GM23338 (cell line): ENCODE measurements around the gene SLC25A17. TPM values are rescaled to one million over a fixed set of nuclear protein-coding genes. Genes with fewer than 3 reads are reported as not detected.
"Not testable (repeated sequence)": the region's sequence is repeated elsewhere in the genome, so short reads cannot be mapped to it uniquely, and the experiment has no call there.

ENCODE experiments used
- ATAC-seq: fragments of 200-7000 bp; cut with Tn5 transposase; 3 replicates; pipeline ENCODE4 v1.9.1; 2020
- DNase-seq: peaks from one replicate; pipeline ENCODE4 v3.0.0-alpha.2; 2015; ENCODE audit warnings: low spot score
- H2AFZ ChIP-seq: fragments of 200-600 bp; sonication (generic); 2 replicates; pipeline ENCODE4 v1.8.0; 2016; ENCODE audit warnings: antibody characterized with exemption, mild to moderate bottlenecking, moderate library complexity
- H3F3A ChIP-seq: fragments of 200-600 bp; sonication (generic); replicated peaks from 2 replicates; pipeline ENCODE4 v1.8.0; 2017; ENCODE audit warnings: antibody characterized with exemption, mixed run types, low read depth
- H3K27ac ChIP-seq: fragments of 200-600 bp; sonication (generic); 2 replicates; pipeline ENCODE4 v1.6.1; 2016; ENCODE audit warnings: low read depth
- H3K27me3 ChIP-seq: fragments of 200-600 bp; sonication (generic); 2 replicates; pipeline ENCODE4 v1.8.0; 2016; ENCODE audit warnings: mild to moderate bottlenecking, mixed run types, moderate library complexity; ENCODE audit not compliant: insufficient read depth
- H3K36me3 ChIP-seq: fragments of 200-600 bp; sonication (generic); 2 replicates; pipeline ENCODE4 v1.8.0; 2016; ENCODE audit warnings: mild to moderate bottlenecking; ENCODE audit not compliant: insufficient read depth
- H3K4me1 ChIP-seq: fragments of 200-600 bp; sonication (generic); 2 replicates; pipeline ENCODE4 v1.8.0; 2016; ENCODE audit warnings: mild to moderate bottlenecking, moderate library complexity; ENCODE audit not compliant: insufficient read depth
- H3K4me2 ChIP-seq: fragments of 200-600 bp; sonication (generic); 2 replicates; pipeline ENCODE4 v1.7.1; 2017; ENCODE audit warnings: mixed run types
- H3K4me3 ChIP-seq: fragments of 200-600 bp; sonication (generic); 2 replicates; pipeline ENCODE4 v1.6.1; 2016; ENCODE audit warnings: mixed run types
- H3K79me2 ChIP-seq: fragments of 200-600 bp; sonication (generic); replicated peaks from 2 replicates; pipeline ENCODE4 v1.8.0; 2017; ENCODE audit warnings: mild to moderate bottlenecking; ENCODE audit not compliant: insufficient read depth
- H3K9me2 ChIP-seq: fragments of 200-600 bp; sonication (generic); 2 replicates; pipeline ENCODE4 v1.8.0; 2017; ENCODE audit not compliant: insufficient read depth
- H4K20me1 ChIP-seq: fragments of 200-600 bp; sonication (generic); replicated peaks from 2 replicates; pipeline ENCODE4 v1.8.0; 2017; ENCODE audit warnings: mild to moderate bottlenecking; ENCODE audit not compliant: insufficient read depth
- H3K27ac Mint-ChIP-seq: 2 replicates; pipeline ENCODE4 v1.8.0; 2020; ENCODE audit warnings: inconsistent platforms, mild to moderate bottlenecking, moderate library complexity, mixed read lengths
- H3K27me3 Mint-ChIP-seq: 3 replicates; pipeline ENCODE4 v1.8.0; 2022; ENCODE audit warnings: low read depth, mild to moderate bottlenecking, moderate library complexity, mixed read lengths, inconsistent platforms; ENCODE audit not compliant: insufficient read depth, poor library complexity
- H3K36me3 Mint-ChIP-seq: 3 replicates; pipeline ENCODE4 v1.8.0; 2021; ENCODE audit warnings: low read depth, mild to moderate bottlenecking, inconsistent platforms, moderate library complexity, mixed read lengths
- H3K4me1 Mint-ChIP-seq: 3 replicates; pipeline ENCODE4 v1.8.0; 2020; ENCODE audit warnings: mild to moderate bottlenecking, inconsistent platforms, mixed read lengths
- H3K4me3 Mint-ChIP-seq: 3 replicates; pipeline ENCODE4 v1.8.0; 2021; ENCODE audit warnings: moderate library complexity, mild to moderate bottlenecking, inconsistent platforms, mixed read lengths
- H3K9me3 Mint-ChIP-seq: 3 replicates; pipeline ENCODE4 v1.8.0; 2020; ENCODE audit warnings: moderate library complexity, mild to moderate bottlenecking, inconsistent platforms, mixed read lengths
- CREB1 ChIP-seq: fragments of 250-450 bp; sonication (Bioruptor Pico); IDR thresholded peaks from 2 replicates; pipeline ENCODE4 v1.5.0; 2020; ENCODE audit warnings: low read depth, mild to moderate bottlenecking, moderate library complexity
- EZH2phosphoT487 ChIP-seq: fragments of 200-600 bp; sonication (generic); IDR thresholded peaks from one replicate; pipeline ENCODE4 v1.8.1; 2018; ENCODE audit warnings: antibody characterized with exemption; ENCODE audit not compliant: unreplicated experiment
- JUNB ChIP-seq: IDR thresholded peaks from one replicate; pipeline ENCODE4 v1.6.1; 2016; ENCODE audit warnings: antibody characterized with exemption; ENCODE audit not compliant: unreplicated experiment
- POLR2AphosphoS5 ChIP-seq: IDR thresholded peaks from 2 replicates; pipeline ENCODE4 v1.6.1; 2016; ENCODE audit warnings: antibody characterized with exemption, low read depth
- REST ChIP-seq: IDR thresholded peaks from one replicate; pipeline ENCODE4 v1.6.1; 2018; ENCODE audit warnings: antibody characterized with exemption; ENCODE audit not compliant: unreplicated experiment
- STAT1 ChIP-seq: IDR thresholded peaks from one replicate; pipeline ENCODE4 v1.6.1; 2016; ENCODE audit warnings: antibody characterized with exemption; ENCODE audit not compliant: unreplicated experiment
- polyA plus RNA-seq: library from polyadenylated mRNA; unstranded; fragments of >200 nt; fragmentation: Nextera tagmentation; extraction: Ambion mirVana; gene quantifications from 2 replicates; pipeline ENCODE4 v1.2.1, GENCODE V29; 2016
- total RNA-seq: library from RNA; depleted of rRNA; stranded (reverse); fragments of >200 nt; shearing (Covaris generic); gene quantifications from 2 replicates; pipeline ENCODE4 v1.2.3, GENCODE V29; 2014
- TF ChIP-seq, protein P1 (sequence below): fragments of 250-450 bp; sonication (Bioruptor Pico); IDR thresholded peaks from 2 replicates; pipeline ENCODE4 v1.5.0; 2020; ENCODE audit warnings: mild to moderate bottlenecking, moderate library complexity

The SLC25A17 gene
- total and polyA plus RNA-seq, 2 experiments from 2014 or later: 35.4 to 43.6 TPM

GRCh38 chr22:40868379-40868778 lies 49.2 kb upstream of the SLC25A17 start:
- not testable (repeated sequence) for H2AFZ ChIP-seq, H3K4me1 Mint-ChIP-seq, H3K4me3 Mint-ChIP-seq, H3K4me2 ChIP-seq, ATAC-seq, H3F3A ChIP-seq, H3K27ac ChIP-seq, DNase-seq, H3K9me2 ChIP-seq, H4K20me1 ChIP-seq, H3K36me3 Mint-ChIP-seq, H3K27me3 Mint-ChIP-seq, H3K4me3 ChIP-seq, H3K4me1 ChIP-seq, H3K9me3 Mint-ChIP-seq, H3K27me3 ChIP-seq, H3K27ac Mint-ChIP-seq, H3K36me3 ChIP-seq
- peaks cover 20% of the 10 kb centered on the region for H3K79me2 ChIP-seq

- Mint-ChIP-seq H3K9me3 (no peaks in the 10 kb centered on the region), H3K27ac (no peak overlapping the region), H3K36me3 (peaks cover 4% of the 10 kb centered on the region; the same call in 2 of the 3 replicates), H3K27me3 (peaks cover 3% of the 10 kb centered on the region), H3K4me3 (no peak overlapping the region), H3K4me1 (peaks cover 14% of the 10 kb centered on the region)
- Histone ChIP-seq H3K4me3 (no peak overlapping the region), H3K27me3 (no peaks in the 10 kb centered on the region), H2AFZ (no peak overlapping the region), H4K20me1 (no peaks in the 10 kb centered on the region; the same call in none of the 2 replicates), H3K4me2 (no peak overlapping the region), H3K36me3 (no peaks in the 10 kb centered on the region), H3K4me1 (peaks cover 4% of the 10 kb centered on the region; the same call in 1 of the 2 replicates), H3F3A (no peaks in the 10 kb centered on the region), H3K27ac (no peak overlapping the region), H3K79me2 (peaks cover 32% of the 10 kb centered on the region), H3K9me2 (no peaks in the 10 kb centered on the region)
- DNase-seq (no peak), ATAC-seq (no peak)
- TF ChIP-seq POLR2AphosphoS5: no peak
These were observed 48.0 kb upstream of the SLC25A17 start for GRCh38 chr22:40867109-40867508.

- Mint-ChIP-seq H3K27me3 (peaks cover 3% of the 10 kb centered on the region), H3K36me3 (peaks cover 12% of the 10 kb centered on the region), H3K9me3 (no peaks in the 10 kb centered on the region), H3K4me3 (no peak overlapping the region), H3K4me1 (peaks cover 17% of the 10 kb centered on the region), H3K27ac (no peak overlapping the region)
- peaks cover 77% of the 10 kb centered on the region for H3K79me2 ChIP-seq
- H3K9me2 ChIP-seq: no peaks in the 10 kb centered on the region
- ATAC-seq: no peak
- H3K27me3 ChIP-seq: no peaks in the 10 kb centered on the region
- DNase-seq: no peak
- no peaks in the 10 kb centered on the region for H3F3A ChIP-seq
- no peak overlapping the region for H3K4me3 ChIP-seq
- no peaks in the 10 kb centered on the region for H3K36me3 ChIP-seq
- H4K20me1 ChIP-seq: no peaks in the 10 kb centered on the region; the same call in none of the 2 replicates
- H3K4me2 ChIP-seq: no peak overlapping the region
- H3K27ac ChIP-seq: 0 out of 2 replicates have a peak overlapping the region, but pooled peaks have one; percentile 57
- H2AFZ ChIP-seq: no peak overlapping the region
- peaks cover 10% of the 10 kb centered on the region for H3K4me1 ChIP-seq
- TF ChIP-seq STAT1 (no peak), EZH2phosphoT487 (no peak), REST (no peak), JUNB (no peak), POLR2AphosphoS5 (no peak), CREB1 (CRISPR knock-in tag) (no peak)
- TF ChIP-seq, protein P1, sequence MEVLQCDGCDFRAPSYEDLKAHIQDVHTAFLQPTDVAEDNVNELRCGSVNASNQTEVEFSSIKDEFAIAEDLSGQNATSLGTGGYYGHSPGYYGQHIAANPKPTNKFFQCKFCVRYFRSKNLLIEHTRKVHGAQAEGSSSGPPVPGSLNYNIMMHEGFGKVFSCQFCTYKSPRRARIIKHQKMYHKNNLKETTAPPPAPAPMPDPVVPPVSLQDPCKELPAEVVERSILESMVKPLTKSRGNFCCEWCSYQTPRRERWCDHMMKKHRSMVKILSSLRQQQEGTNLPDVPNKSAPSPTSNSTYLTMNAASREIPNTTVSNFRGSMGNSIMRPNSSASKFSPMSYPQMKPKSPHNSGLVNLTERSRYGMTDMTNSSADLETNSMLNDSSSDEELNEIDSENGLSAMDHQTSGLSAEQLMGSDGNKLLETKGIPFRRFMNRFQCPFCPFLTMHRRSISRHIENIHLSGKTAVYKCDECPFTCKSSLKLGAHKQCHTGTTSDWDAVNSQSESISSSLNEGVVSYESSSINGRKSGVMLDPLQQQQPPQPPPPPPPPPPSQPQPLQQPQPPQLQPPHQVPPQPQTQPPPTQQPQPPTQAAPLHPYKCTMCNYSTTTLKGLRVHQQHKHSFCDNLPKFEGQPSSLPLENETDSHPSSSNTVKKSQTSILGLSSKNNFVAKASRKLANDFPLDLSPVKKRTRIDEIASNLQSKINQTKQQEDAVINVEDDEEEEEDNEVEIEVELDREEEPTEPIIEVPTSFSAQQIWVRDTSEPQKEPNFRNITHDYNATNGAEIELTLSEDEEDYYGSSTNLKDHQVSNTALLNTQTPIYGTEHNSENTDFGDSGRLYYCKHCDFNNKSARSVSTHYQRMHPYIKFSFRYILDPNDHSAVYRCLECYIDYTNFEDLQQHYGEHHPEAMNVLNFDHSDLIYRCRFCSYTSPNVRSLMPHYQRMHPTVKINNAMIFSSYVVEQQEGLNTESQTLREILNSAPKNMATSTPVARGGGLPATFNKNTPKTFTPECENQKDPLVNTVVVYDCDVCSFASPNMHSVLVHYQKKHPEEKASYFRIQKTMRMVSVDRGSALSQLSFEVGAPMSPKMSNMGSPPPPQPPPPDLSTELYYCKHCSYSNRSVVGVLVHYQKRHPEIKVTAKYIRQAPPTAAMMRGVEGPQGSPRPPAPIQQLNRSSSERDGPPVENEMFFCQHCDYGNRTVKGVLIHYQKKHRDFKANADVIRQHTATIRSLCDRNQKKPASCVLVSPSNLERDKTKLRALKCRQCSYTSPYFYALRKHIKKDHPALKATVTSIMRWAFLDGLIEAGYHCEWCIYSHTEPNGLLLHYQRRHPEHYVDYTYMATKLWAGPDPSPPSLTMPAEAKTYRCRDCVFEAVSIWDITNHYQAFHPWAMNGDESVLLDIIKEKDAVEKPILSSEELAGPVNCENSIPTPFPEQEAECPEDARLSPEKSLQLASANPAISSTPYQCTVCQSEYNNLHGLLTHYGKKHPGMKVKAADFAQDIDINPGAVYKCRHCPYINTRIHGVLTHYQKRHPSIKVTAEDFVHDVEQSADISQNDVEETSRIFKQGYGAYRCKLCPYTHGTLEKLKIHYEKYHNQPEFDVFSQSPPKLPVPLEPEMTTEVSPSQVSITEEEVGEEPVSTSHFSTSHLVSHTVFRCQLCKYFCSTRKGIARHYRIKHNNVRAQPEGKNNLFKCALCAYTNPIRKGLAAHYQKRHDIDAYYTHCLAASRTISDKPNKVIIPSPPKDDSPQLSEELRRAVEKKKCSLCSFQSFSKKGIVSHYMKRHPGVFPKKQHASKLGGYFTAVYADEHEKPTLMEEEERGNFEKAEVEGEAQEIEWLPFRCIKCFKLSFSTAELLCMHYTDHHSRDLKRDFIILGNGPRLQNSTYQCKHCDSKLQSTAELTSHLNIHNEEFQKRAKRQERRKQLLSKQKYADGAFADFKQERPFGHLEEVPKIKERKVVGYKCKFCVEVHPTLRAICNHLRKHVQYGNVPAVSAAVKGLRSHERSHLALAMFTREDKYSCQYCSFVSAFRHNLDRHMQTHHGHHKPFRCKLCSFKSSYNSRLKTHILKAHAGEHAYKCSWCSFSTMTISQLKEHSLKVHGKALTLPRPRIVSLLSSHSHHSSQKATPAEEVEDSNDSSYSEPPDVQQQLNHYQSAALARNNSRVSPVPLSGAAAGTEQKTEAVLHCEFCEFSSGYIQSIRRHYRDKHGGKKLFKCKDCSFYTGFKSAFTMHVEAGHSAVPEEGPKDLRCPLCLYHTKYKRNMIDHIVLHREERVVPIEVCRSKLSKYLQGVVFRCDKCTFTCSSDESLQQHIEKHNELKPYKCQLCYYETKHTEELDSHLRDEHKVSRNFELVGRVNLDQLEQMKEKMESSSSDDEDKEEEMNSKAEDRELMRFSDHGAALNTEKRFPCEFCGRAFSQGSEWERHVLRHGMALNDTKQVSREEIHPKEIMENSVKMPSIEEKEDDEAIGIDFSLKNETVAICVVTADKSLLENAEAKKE (CRISPR knock-in tag): no peak
These were observed 43.4 kb upstream of the SLC25A17 start for GRCh38 chr22:40862537-40862936.
